ENCODE results near the gene LETMD1. TPM values are rescaled to one million over a fixed set of nuclear protein-coding genes. Genes with fewer than 3 reads are reported as not detected.

LETMD1 gene, protein sequence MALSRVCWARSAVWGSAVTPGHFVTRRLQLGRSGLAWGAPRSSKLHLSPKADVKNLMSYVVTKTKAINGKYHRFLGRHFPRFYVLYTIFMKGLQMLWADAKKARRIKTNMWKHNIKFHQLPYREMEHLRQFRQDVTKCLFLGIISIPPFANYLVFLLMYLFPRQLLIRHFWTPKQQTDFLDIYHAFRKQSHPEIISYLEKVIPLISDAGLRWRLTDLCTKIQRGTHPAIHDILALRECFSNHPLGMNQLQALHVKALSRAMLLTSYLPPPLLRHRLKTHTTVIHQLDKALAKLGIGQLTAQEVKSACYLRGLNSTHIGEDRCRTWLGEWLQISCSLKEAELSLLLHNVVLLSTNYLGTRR
- 100 to 1,000 TPM; 120 to 129 TPM for total RNA-seq

DNA sequence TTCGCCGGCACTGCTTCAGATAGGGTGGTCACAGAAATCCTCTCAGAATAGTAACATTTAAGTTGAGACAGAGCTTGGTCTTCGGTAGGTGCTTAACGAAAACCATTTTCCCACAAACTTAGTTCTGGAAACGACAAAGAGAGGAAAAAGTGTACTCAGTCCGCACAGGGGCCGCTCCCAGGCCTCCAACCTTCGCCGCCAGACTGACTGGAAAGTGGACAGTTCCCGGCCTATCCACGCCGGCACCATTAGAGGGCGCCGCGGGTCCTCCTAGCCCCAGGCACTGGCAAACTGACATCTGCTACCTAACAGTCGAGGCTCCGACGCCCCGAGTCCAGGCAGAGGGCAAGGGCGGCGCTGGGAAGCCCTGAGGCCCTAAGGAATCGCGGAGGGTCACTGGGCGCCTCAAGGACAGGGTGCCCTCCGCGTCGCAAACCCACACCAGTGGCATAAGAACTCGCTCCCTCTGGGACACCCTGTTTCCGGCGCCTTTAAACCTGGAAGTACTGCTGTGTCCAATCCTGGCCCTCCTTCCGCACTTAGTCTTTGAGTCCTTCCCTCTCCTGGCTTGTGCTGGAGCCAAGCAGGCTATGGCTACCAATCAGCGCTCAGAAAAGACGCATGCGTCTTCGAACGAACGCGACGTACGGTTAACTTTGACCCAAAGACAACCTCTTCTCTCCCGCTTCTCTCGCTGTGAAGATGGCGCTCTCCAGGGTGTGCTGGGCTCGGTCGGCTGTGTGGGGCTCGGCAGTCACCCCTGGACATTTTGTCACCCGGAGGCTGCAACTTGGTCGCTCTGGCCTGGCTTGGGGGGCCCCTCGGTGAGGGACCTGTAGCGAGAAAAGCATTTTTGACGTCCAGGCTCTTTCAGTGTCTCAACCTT, at the start of gene LETMD1:
Gene LETMD1, plus strand, starts transcription at position 673 of the 886 bp plus-strand sequence. Its CDS starts 30 bp downstream, at position 703.
- H3K4me1 Mint-ChIP-seq (ENCODE audit: low read depth): peaks cover 51% of the 10 kb centered on the region
- DNase-seq (peak; percentile 89 to 93), ATAC-seq (replicated peaks in 1 of 2) (peak; percentile 96 to 97)
- H3K27me3 Mint-ChIP-seq (ENCODE audit: low read depth): no peaks in the 10 kb centered on the region
- peak within 1 kb of the TSS; percentile 96 to 99 for H3K4me3 Mint-ChIP-seq
- H3K36me3 Mint-ChIP-seq (ENCODE audit: insufficient read depth in 2 of 2): peaks cover 10 to 11% of the 10 kb centered on the region in 2 donors
- no peaks in the 10 kb centered on the region for H3K9me3 Mint-ChIP-seq
- H3K27ac Mint-ChIP-seq: peak within 1 kb of the TSS; percentile 94

GRCh38 chr12:50999093-50999492, 49.0 kb upstream of the LETMD1 start:
- no peak for DNase-seq
- no peak for ATAC-seq (replicated peaks in 1 of 2)
- Mint-ChIP-seq H3K27me3 (ENCODE audit: low read depth) (no peaks in the 10 kb centered on the region), H3K4me1 (ENCODE audit: low read depth) (peaks cover 16% of the 10 kb centered on the region), H3K27ac (no peak overlapping the region), H3K36me3 (ENCODE audit: insufficient read depth in 2 of 2) (peaks cover 14 to 16% of the 10 kb centered on the region in 2 donors), H3K4me3 (no peak overlapping the region), H3K9me3 (no peaks in the 10 kb centered on the region)

GRCh38 chr12:51000245-51000644, 47.9 kb upstream of the LETMD1 start:
- Mint-ChIP-seq H3K9me3 (no peaks in the 10 kb centered on the region), H3K27ac (peak overlapping the region; percentile 9)

GRCh38 chr12:51001799-51002198, 46.3 kb upstream of the LETMD1 start:
- H3K36me3 Mint-ChIP-seq (ENCODE audit: insufficient read depth in 2 of 2): peaks cover 6 to 20% of the 10 kb centered on the region in 2 donors
- DNase-seq (no peak), ATAC-seq (replicated peaks in 1 of 2) (no peak)
- H3K27me3 Mint-ChIP-seq (ENCODE audit: low read depth): no peaks in the 10 kb centered on the region
- no peak overlapping the region for H3K27ac Mint-ChIP-seq
- no peak overlapping the region for H3K4me3 Mint-ChIP-seq
- H3K9me3 Mint-ChIP-seq: no peaks in the 10 kb centered on the region
- peaks cover 16% of the 10 kb centered on the region for H3K4me1 Mint-ChIP-seq (ENCODE audit: low read depth)

More at GRCh38 chr12:51000245-51000644, 47.9 kb upstream of the LETMD1 start:
- Mint-ChIP-seq H3K27me3 (ENCODE audit: low read depth) (no peaks in the 10 kb centered on the region), H3K4me1 (ENCODE audit: low read depth) (peaks cover 16% of the 10 kb centered on the region), H3K36me3 (ENCODE audit: insufficient read depth in 2 of 2) (peaks cover 9 to 14% of the 10 kb centered on the region in 2 donors), H3K4me3 (no peak overlapping the region)
- DNase-seq (no peak), ATAC-seq (replicated peaks in 1 of 2) (no peak)

DNA sequence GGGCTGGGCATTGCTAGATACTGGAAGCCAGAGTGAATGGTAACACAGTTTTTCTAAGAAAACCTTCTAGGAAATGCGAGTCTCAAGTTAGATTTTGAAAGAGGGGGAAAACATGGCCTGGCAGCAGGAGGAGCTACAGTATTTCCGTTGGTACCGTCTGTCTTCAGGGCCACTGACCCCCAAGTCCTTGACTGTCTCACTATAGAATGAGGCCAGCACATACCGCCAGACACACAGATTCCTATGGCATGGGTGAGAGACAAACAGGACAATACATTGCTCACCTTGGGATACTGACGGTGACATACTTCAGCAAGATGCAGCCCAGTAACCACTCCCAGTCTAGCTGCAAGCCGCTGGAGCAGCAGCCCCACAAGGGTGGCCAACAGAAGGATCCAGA, 43.6 kb upstream of the LETMD1 start:
- DNase-seq (no peak), ATAC-seq (replicated peaks in 1 of 2) (no peak)
- H3K36me3 Mint-ChIP-seq (ENCODE audit: insufficient read depth in 2 of 2): peaks cover 5 to 28% of the 10 kb centered on the region in 2 donors
- H3K4me1 Mint-ChIP-seq (ENCODE audit: low read depth): peaks cover 19% of the 10 kb centered on the region
- H3K4me3 Mint-ChIP-seq: no peak overlapping the region
- H3K27ac Mint-ChIP-seq: no peak overlapping the region
- no peaks in the 10 kb centered on the region for H3K9me3 Mint-ChIP-seq
- no peaks in the 10 kb centered on the region for H3K27me3 Mint-ChIP-seq (ENCODE audit: low read depth)

- H3K9me3 Mint-ChIP-seq: no peaks in the 10 kb centered on the region
- DNase-seq (no peak), ATAC-seq (replicated peaks in 1 of 2) (no peak)
- H3K27ac Mint-ChIP-seq: peak overlapping the region; percentile 31
- no peak overlapping the region for H3K4me3 Mint-ChIP-seq
- peaks cover 20% of the 10 kb centered on the region for H3K4me1 Mint-ChIP-seq (ENCODE audit: low read depth)
- peaks cover 4 to 27% of the 10 kb centered on the region in 2 donors for H3K36me3 Mint-ChIP-seq (ENCODE audit: insufficient read depth in 2 of 2)
- no peaks in the 10 kb centered on the region for H3K27me3 Mint-ChIP-seq (ENCODE audit: low read depth)
These were observed 43.1 kb upstream of the LETMD1 start for GRCh38 chr12:51005030-51005429.

DNA sequence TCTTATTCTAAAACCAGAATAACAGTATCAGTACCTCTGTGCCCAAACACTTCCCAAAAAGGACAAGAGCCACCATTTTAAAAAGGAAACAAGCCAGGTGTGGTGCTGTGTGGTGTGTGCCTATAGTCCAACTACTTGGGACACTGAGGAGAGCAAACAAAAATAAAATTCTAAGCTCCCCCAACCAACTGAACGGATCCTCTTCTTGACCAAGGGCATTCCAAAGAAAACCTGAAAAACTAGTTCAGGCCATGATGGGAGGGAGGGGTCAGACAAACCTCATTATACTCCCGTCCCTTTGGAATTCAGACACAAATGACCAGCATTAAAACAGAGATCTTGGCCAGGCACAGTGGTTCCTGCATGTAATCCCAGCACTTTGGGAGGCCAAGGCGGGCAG, 42.5 kb upstream of the LETMD1 start:
- Mint-ChIP-seq H3K36me3 (ENCODE audit: insufficient read depth in 2 of 2) (peaks cover 4 to 25% of the 10 kb centered on the region in 2 donors), H3K27ac (peak overlapping the region; percentile 31)

GRCh38 chr12:51008329-51009055, 39.6 kb upstream of the LETMD1 start:
- Mint-ChIP-seq H3K4me3 (peak overlapping the region; percentile 64 to 89), H3K27ac (peak overlapping the region; percentile 96), H3K9me3 (no peaks in the 10 kb centered on the region), H3K4me1 (ENCODE audit: low read depth) (peaks cover 37% of the 10 kb centered on the region), H3K36me3 (ENCODE audit: insufficient read depth in 2 of 2) (peaks cover 3 to 25% of the 10 kb centered on the region in 2 donors), H3K27me3 (ENCODE audit: low read depth) (no peaks in the 10 kb centered on the region)
- no peak for DNase-seq
- no peak for ATAC-seq (replicated peaks in 1 of 2)

More for the DNA sequence above, 42.5 kb upstream of the LETMD1 start:
- no peak for DNase-seq
- Mint-ChIP-seq H3K9me3 (no peaks in the 10 kb centered on the region), H3K27me3 (ENCODE audit: low read depth) (no peaks in the 10 kb centered on the region), H3K4me1 (ENCODE audit: low read depth) (peaks cover 20% of the 10 kb centered on the region), H3K4me3 (no peak overlapping the region)
- no peak for ATAC-seq (replicated peaks in 1 of 2)

GRCh38 chr12:51009056-51009440, 39.1 kb upstream of the LETMD1 start:
- Mint-ChIP-seq H3K4me3 (peak overlapping the region; percentile 64 to 89), H3K9me3 (no peaks in the 10 kb centered on the region), H3K27me3 (ENCODE audit: low read depth) (no peaks in the 10 kb centered on the region), H3K27ac (peak overlapping the region; percentile 96), H3K4me1 (ENCODE audit: low read depth) (peaks cover 37% of the 10 kb centered on the region), H3K36me3 (ENCODE audit: insufficient read depth in 2 of 2) (peaks cover 3 to 23% of the 10 kb centered on the region in 2 donors)
- ATAC-seq (replicated peaks in 1 of 2): peak; percentile 81 to 91
- peak; percentile 60 to 61 for DNase-seq

DNA sequence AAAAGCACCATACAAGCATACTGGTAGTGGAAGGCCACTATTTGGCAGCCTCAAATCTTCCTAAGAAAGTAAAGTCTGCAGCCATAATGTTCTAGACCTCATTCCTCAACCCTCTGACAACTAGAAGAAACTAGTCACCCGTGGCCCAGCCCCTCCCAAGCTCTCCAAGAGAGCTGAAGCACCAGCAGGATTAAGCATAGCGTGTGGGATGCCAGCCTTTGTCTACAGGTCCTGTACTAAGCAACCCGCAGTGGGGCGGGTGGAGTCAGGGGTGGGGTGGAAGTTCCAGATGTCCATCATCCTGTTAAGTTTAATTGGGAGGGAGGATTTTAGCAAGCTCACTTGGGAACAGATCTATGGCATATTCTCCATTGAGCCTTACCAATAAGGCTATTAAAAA, 36.2 kb upstream of the LETMD1 start:
- Mint-ChIP-seq H3K4me3 (no peak overlapping the region), H3K9me3 (no peaks in the 10 kb centered on the region), H3K36me3 (ENCODE audit: insufficient read depth in 2 of 2) (peaks cover 3 to 11% of the 10 kb centered on the region in 2 donors), H3K27me3 (ENCODE audit: low read depth) (no peaks in the 10 kb centered on the region), H3K27ac (no peak overlapping the region), H3K4me1 (ENCODE audit: low read depth) (peaks cover 38% of the 10 kb centered on the region)
- DNase-seq (no peak), ATAC-seq (replicated peaks in 1 of 2) (no peak)

- H3K9me3 Mint-ChIP-seq: no peaks in the 10 kb centered on the region
- peaks cover 3 to 5% of the 10 kb centered on the region in 2 donors for H3K36me3 Mint-ChIP-seq (ENCODE audit: insufficient read depth in 2 of 2)
- ATAC-seq (replicated peaks in 1 of 2): peak in 1 of 2 donors; percentile 22
- H3K27ac Mint-ChIP-seq: peak overlapping the region; percentile 96
- no peaks in the 10 kb centered on the region for H3K27me3 Mint-ChIP-seq (ENCODE audit: low read depth)
- no peak for DNase-seq
- H3K4me3 Mint-ChIP-seq: peak overlapping the region in 1 of 2 donors; percentile 49
- H3K4me1 Mint-ChIP-seq (ENCODE audit: low read depth): peaks cover 42% of the 10 kb centered on the region
These were observed 35.4 kb upstream of the LETMD1 start for GRCh38 chr12:51012570-51013236.

DNA sequence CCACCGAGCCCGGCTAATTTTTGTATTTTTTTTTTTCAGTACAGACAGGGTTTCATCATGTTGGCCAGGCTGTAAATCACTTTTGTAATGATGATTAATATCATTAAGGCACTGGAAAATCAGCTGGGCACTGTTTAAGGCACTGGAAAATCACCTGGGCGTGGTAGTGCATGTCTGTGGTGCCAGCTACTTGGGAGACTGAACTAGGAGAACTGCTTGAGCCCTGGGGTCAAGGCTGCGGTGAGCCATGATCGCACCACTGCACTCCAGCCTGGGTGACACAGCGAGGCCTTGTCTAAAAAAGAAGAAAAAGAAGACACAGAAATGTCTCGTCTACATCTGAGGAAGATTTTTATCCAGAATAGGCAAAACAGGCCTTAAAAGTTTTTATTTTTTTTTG, 34.7 kb upstream of the LETMD1 start:
- ATAC-seq (replicated peaks in 1 of 2): no peak
- no peak for DNase-seq
- peak overlapping the region; percentile 75 for H3K27ac Mint-ChIP-seq
- peak overlapping the region in 1 of 2 donors; percentile 49 for H3K4me3 Mint-ChIP-seq
- peaks cover 42% of the 10 kb centered on the region for H3K4me1 Mint-ChIP-seq (ENCODE audit: low read depth)
- no peaks in the 10 kb centered on the region for H3K27me3 Mint-ChIP-seq (ENCODE audit: low read depth)
- no peaks in the 10 kb centered on the region for H3K9me3 Mint-ChIP-seq
- H3K36me3 Mint-ChIP-seq (ENCODE audit: insufficient read depth in 2 of 2): peaks cover 0 to 3% of the 10 kb centered on the region in 2 donors

All from activated T-cell treated with anti-CD3 and anti-CD28 coated beads, Interleukin-2, amount 50 U/mL, for 72 hours (primary cell).